GM10248 (cell line): ENCODE results near the gene SLC47A1.
"Not testable (repeated sequence)": the region's sequence is repeated elsewhere in the genome, so short reads cannot be mapped to it uniquely, and the experiment has no call there.

ENCODE experiments used
- CTCF ChIA-PET: fragments of 300-600 bp; sonication (Branson Sonifier 250); formaldehyde crosslinking; extraction: SDS; loops from one replicate; lab custom pipeline; 2021; ENCODE audit warnings: antibody characterized with exemption; lab: Yijun Ruan, JAX
- POLR2A ChIA-PET: fragments of 350-650 bp; sonication (Branson Sonifier 250); formaldehyde crosslinking; extraction: SDS; loops from one replicate; lab custom pipeline; 2020; ENCODE audit warnings: antibody characterized with exemption; lab: Yijun Ruan, JAX
- DNase-seq: peaks from one replicate; pipeline ENCODE4 v3.0.0; 2012; ENCODE audit errors: extremely low spot score
- TF ChIP-seq, protein P1 (sequence below): IDR thresholded peaks from 2 replicates; pipeline ENCODE4 v1.5.1; 2012; ENCODE audit warnings: mild to moderate bottlenecking, low read depth; ENCODE audit errors: extremely low read depth, missing control alignments, control extremely low read depth

Gene SLC47A1

DNA sequence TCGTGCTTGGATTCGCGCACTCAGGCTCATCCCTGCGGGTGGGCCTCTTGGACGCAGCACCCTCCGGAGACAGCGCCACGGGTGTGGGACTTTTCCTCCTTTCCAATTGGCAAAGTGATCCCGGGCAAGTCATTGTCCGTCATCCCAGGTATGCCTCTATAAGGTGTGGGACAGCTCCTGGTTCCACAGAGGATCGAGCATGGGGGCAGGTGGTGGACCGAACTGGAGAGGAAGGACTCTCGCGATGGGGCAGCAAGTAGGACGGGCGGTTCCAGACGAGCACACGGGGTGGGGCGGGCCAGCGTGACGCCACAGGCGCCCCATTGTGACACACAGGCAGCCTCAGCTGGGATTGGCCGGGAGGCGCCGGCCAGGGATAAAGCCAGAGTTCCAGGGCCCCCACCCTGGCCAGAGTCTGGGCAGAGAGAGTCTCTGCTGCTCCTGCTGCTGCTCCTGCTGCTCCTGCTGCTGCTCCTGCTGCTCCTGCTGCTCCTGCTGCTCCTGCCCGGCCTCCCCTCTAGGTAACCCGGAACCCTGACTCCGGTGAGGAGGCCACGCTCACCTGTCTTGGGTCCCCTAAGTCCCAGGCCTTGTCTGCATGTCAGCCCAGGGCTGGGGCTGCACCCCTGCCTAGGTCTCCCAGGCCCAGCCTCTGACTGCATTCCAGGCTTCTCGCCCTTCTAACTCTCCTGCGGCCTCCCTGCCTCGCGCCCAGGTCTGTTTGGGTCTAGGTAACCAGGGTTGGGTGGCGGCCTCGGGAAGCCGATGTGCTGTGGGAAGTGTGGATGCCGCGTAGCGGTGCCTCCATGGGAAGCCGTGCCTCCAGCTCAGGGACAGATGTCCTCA, 38.5 kb upstream of the SLC47A1 start:
- TF ChIP-seq, protein P1, sequence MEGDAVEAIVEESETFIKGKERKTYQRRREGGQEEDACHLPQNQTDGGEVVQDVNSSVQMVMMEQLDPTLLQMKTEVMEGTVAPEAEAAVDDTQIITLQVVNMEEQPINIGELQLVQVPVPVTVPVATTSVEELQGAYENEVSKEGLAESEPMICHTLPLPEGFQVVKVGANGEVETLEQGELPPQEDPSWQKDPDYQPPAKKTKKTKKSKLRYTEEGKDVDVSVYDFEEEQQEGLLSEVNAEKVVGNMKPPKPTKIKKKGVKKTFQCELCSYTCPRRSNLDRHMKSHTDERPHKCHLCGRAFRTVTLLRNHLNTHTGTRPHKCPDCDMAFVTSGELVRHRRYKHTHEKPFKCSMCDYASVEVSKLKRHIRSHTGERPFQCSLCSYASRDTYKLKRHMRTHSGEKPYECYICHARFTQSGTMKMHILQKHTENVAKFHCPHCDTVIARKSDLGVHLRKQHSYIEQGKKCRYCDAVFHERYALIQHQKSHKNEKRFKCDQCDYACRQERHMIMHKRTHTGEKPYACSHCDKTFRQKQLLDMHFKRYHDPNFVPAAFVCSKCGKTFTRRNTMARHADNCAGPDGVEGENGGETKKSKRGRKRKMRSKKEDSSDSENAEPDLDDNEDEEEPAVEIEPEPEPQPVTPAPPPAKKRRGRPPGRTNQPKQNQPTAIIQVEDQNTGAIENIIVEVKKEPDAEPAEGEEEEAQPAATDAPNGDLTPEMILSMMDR = no peak
- CTCF ChIA-PET = interaction anchor here (0.7 to 1.5 kb wide), 2 partner anchors 132 to 271 kb away, joined by 3 read pairs; no protein-coding TSS in a partner anchor
- no peak for DNase-seq
- POLR2A ChIA-PET = no interaction called here

DNA sequence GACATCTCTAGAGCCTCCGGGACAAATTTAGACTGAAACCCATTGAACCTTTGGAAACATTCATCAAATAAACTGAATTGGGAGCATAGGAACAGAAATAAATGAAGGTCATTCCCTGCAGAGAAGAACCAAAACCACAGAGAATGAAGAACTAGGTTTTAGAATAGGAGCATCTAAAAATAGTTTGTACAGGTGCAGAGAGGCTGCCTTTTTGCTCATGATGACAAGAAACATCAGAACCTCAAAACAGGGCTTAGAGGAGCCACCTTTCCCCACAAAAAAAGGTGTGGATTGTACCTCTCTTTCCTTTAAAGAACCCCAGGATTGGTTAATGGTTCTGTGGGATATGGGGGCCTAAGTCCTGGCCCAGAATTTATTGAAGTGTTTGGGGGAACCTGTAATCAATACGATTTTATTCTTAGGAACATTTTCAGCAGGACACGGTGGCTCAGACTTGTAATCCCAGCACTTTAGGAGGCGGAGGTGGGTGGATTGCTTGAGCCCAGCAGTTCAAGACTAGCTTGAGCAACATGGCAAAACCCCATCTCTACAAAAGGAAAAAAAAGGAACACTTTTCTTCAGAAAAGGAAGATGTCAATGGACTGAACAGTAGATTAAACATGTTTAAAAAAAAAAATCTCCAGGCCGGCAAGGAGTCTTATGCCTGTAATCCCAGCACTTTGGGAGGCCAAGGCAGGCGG, 37.7 kb upstream of the SLC47A1 start:
- DNase-seq = no peak
- ChIA-PET CTCF (no interaction called here), POLR2A (no interaction called here)
- TF ChIP-seq, protein P1 = no peak

DNA sequence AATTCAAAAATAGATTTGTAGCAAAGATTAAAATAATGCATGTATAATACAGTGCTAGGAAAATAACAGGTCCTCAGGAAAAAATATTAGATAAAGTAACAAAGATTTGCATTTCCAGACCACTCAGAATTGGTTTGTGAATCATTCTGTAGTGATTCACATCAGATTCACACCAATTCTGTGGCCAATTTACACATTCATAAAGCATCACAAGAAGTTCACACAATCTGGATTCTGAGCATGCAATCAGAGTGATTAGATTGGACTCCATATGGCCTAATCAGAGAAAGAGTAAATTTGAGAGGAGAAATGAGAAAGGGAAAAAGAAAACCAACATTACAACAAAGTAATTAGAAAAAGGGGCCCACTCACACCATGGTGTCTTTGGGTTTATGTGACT, 36.0 kb upstream of the SLC47A1 start:
- POLR2A ChIA-PET = no interaction called here
- TF ChIP-seq, protein P1 = no peak
- no peak for DNase-seq
- CTCF ChIA-PET = interaction anchor here (1.3 kb wide), 1 partner anchor 20 kb away, joined by 3 read pairs; no protein-coding TSS in a partner anchor

DNA sequence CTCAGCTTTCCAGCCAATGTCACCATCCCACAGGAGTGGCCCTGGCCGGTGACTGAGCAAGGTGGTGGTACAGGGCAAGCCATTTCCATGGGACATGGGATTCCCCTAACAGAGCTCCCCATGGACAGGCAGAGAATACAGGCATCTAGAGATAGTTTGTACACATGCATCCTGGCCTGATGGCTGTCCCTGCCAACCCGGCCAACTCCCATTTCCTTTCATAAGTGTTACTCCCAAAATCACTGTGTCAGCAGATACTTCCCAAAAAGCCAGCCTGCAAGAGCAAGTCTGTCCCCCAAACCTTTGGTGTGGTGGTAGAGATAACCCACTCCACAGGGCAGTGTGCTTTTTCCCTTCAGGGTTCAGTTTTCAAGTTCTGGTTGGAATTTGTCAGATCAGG, 32.4 kb upstream of the SLC47A1 start:
- no peak for DNase-seq
- POLR2A ChIA-PET = no interaction called here
- TF ChIP-seq, protein P1 = no peak
- CTCF ChIA-PET = interaction anchor here (0.9 kb wide), 1 partner anchor 12 kb away, joined by 5 read pairs; no protein-coding TSS in a partner anchor

DNA sequence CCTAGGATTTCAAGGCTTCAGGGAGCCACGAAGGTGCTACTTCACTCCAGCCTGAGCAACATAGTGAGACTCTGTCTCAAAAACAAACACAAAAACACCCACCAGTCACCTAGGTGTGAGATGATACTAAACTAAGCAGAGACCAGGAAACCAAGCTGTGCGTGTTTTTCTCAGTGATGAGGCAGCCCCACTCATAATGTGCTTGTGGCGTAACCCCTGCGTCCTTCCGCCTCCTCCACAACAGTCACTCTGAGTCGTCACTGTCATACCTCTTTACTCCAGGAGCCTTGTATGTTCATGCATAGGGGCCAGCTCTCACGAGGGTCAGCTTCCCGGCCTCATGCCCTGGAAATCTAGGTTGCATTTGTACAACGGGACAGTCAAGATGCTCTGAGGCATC, 31.1 kb upstream of the SLC47A1 start:
- TF ChIP-seq, protein P1 = no peak
- ChIA-PET POLR2A (interaction anchor here (0.6 to 0.8 kb wide), 2 partner anchors 115 to 146 kb away, joined by 3 to 4 read pairs; partner anchors contain the start of genes ALDH3A2 and MFAP4), CTCF (interaction anchor here (1.3 kb wide), 1 partner anchor 11 kb away, joined by 3 read pairs; no protein-coding TSS in a partner anchor)
- DNase-seq = no peak

DNA sequence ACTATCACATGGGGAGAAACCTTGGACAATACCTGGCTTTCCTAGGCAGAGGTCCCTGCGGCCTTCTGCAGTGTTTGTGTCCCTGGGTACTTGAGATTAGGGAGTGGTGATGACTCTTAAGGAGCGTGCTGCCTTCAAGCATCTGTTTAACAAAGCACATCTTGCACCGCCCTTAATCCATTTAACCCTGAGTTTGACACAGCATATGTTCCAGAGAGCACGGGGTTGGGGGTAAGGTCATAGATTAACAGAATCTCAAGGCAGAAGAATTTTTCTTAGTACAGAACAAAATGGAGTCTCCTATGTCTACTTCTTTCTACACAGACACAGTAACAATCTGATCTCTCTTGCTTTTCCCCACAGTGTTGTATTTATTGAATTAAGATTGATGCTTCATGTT, 28.1 kb upstream of the SLC47A1 start:
- POLR2A ChIA-PET, CTCF ChIA-PET, DNase-seq: not testable (repeated sequence)
